GM18867 (cell line): Measurements from ENCODE around the gene SRP14.
"Not testable (repeated sequence)": the region's sequence is repeated elsewhere in the genome, so short reads cannot be mapped to it uniquely, and the experiment has no call there.

Experiments used
- ATAC-seq: cut with Tn5 transposase; IDR thresholded peaks from one replicate; pipeline ENCODE4 v1.9.1; 2021; ENCODE audit warnings: mild to moderate bottlenecking, moderate library complexity; ENCODE audit not compliant: unreplicated experiment

Gene SRP14

GRCh38 chr15:40051616-40052415 is 12.8 kb upstream of the SRP14 start:
- no peak for ATAC-seq

GRCh38 chr15:40050788-40051470 is 11.9 kb upstream of the SRP14 start:
- no peak for ATAC-seq

- no peak for ATAC-seq
Observed at GRCh38 chr15:40048926-40049475, 10.0 kb upstream of the SRP14 start.

GRCh38 chr15:40048211-40048792 is 9.3 kb upstream of the SRP14 start:
- ATAC-seq = no peak

GRCh38 chr15:40047415-40048210 is 8.6 kb upstream of the SRP14 start:
- ATAC-seq = peak; percentile 41

GRCh38 chr15:40046721-40047414 is 7.9 kb upstream of the SRP14 start:
- no peak for ATAC-seq

GRCh38 chr15:40045572-40046217 is 6.7 kb upstream of the SRP14 start:
- peak; percentile 21 for ATAC-seq

GRCh38 chr15:40044717-40045571 is 6.0 kb upstream of the SRP14 start:
- ATAC-seq = peak; percentile 81

- ATAC-seq = no peak
Observed at GRCh38 chr15:40043927-40044716, 5.1 kb upstream of the SRP14 start.

- no peak for ATAC-seq
Observed at GRCh38 chr15:40042791-40043320, 3.9 kb upstream of the SRP14 start.

GRCh38 chr15:40040770-40041169 is 1.8 kb upstream of the SRP14 start:
- ATAC-seq = no peak

- ATAC-seq = no peak
Observed at GRCh38 chr15:40040293-40040635, 1.3 kb upstream of the SRP14 start.

- no peak for ATAC-seq
Observed at GRCh38 chr15:40038275-40038637, 725 bp downstream of the SRP14 start.

- no peak for ATAC-seq
Observed at GRCh38 chr15:40037721-40038120, 1.3 kb downstream of the SRP14 start.

- not testable (repeated sequence) for ATAC-seq
Observed at GRCh38 chr15:40035182-40035581, 3.8 kb downstream of the SRP14 start.

GRCh38 chr15:40034186-40034946 is 4.6 kb downstream of the SRP14 start:
- ATAC-seq = no peak

GRCh38 chr15:40032125-40032839 is 6.7 kb downstream of the SRP14 start:
- ATAC-seq = no peak
